Esophagus squamous epithelium (tissue), 5 donors: Measurements from ENCODE around the gene OPCML. TPM values are rescaled to one million over a fixed set of nuclear protein-coding genes. Genes with fewer than 3 reads are reported as not detected.

Experiments used
- DNase-seq: peaks from one replicate; lab custom pipeline; 2025; lab: John Stamatoyannopoulos, UW
- H3K27ac ChIP-seq, 4 donors: fragments of 200-600 bp; sonication (generic); one replicate each; pipeline ENCODE4 v1.5.1; 2016 to 2019; ENCODE audit warnings: mild to moderate bottlenecking in 1 of 4
- H3K27me3 ChIP-seq, 4 donors: fragments of 200-600 bp; sonication (generic); 1 replicate in 3 of 4; 2 replicates in 1 of 4; pipeline versions ENCODE4 v1.5.1 to v1.6.0; 2017 to 2021; ENCODE audit warnings: antibody characterized with exemption in 1 of 4
- H3K36me3 ChIP-seq, 3 donors: fragments of 200-600 bp; sonication (generic); one replicate each; pipeline ENCODE4 v1.5.1; 2016 to 2019
- H3K4me1 ChIP-seq, 3 donors: fragments of 200-600 bp; sonication (generic); one replicate each; pipeline ENCODE4 v1.5.1; 2017 to 2019
- H3K4me3 ChIP-seq, 4 donors: fragments of 200-600 bp; sonication (generic); 1 replicate in 3 of 4; 2 replicates in 1 of 4; pipeline ENCODE4 v1.5.1; 2016 to 2019; ENCODE audit warnings: mild to moderate bottlenecking in 2 of 4, moderate library complexity in 1 of 4
- H3K9me3 ChIP-seq, 3 donors: fragments of 200-600 bp; sonication (generic); one replicate each; pipeline ENCODE4 v1.5.1; 2016 to 2019
- CTCF ChIP-seq, 6 experiments: fragments of 450-650 bp in 4 of 6; fragments of 200-600 bp in 2 of 6; sonication (generic) in 2 of 6; IDR thresholded peaks; one replicate each; pipeline ENCODE4 v1.5.1; 2016 to 2019; ENCODE audit warnings: antibody characterized with exemption in 6 of 6, mild to moderate bottlenecking in 4 of 6, moderate library complexity in 4 of 6
- POLR2A ChIP-seq, 4 donors: fragments of 450-650 bp; IDR thresholded peaks; one replicate each; pipeline ENCODE4 v1.6.1; 2017; ENCODE audit warnings: antibody characterized with exemption in 4 of 4, mild to moderate bottlenecking in 4 of 4, moderate library complexity in 3 of 4
- WGBS, 2 donors: methylation state at CpG; one replicate each; pipeline ENCODE4 v1.1.5; 2018; 5-methylcytosine and 5-hydroxymethylcytosine counted together
- intact Hi-C: fragments of 100-400 bp; cut with DNase I; formaldehyde crosslinking; loops from one replicate; pipeline ENCODE4 v1.15.0; 2022
- total RNA-seq, 4 donors: library from RNA; depleted of rRNA; stranded (reverse); fragments of >200 nt; gene quantifications; one replicate each; pipeline ENCODE4 v1.1.0, GENCODE V29; 2016
- donor health status: DM: yes; HTN: yes; CAD: no.

OPCML gene
- total RNA-seq, 4 donors from 2014 or later: under 0.01 TPM; not detected in 3

GRCh38 chr11:133306019-133306418 lies 226.3 kb downstream of the OPCML start:
- Histone ChIP-seq H3K4me1 (no peaks in the 10 kb centered on the region), H3K36me3 (no peaks in the 10 kb centered on the region), H3K4me3 (no peak overlapping the region), H3K27me3 (no peaks in the 10 kb centered on the region), H3K27ac (no peak overlapping the region), H3K9me3 (no peaks in the 10 kb centered on the region)
- no peak for DNase-seq
- intact Hi-C loops: no loop called here
- no peak for TF ChIP-seq POLR2A (IDR thresholded peaks at IDR 0.05)
- no peak for TF ChIP-seq CTCF (IDR thresholded peaks at IDR 0.05)
- 13 to 17% methylated on average over 2 of the region's 2 CpGs for WGBS, 2 donors

DNA sequence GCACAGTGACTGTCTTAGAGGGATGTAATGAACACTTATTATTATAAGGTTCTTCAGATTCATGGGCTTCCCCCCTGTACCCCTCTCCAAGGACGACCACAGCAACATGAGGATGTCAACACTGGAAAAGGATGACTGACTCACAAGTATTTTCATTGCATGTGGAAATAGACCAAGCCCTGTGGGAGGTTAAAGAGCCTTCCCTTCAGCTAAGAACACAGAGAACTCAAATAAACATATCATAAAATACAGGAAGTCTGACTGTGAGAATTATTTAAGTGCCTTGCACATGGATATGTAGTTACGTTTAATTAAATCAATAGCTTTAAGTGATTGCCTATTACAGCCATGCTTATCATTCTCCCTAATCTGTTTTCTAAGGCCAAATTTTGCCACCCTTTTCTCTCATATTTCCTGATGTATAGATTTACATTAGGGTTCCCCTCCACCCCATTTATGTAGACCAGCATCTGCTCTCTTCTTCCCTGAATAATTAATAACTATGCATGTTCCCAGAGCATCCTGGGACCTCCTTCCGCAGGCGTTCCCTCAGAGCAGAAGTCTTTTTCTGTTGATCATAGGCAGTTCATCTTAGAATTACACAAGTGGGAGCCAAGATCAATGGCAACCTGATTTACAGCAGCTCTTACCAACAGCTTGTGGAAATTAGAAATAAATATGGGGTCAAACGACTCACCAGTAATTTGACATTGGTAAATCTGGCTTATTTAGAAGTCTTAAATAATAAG lies 226.9 kb downstream of the OPCML start:
- intact Hi-C loops: no loop called here
- Histone ChIP-seq H3K4me1 (no peaks in the 10 kb centered on the region), H3K36me3 (no peaks in the 10 kb centered on the region), H3K4me3 (no peak overlapping the region), H3K9me3 (no peaks in the 10 kb centered on the region), H3K27me3 (no peaks in the 10 kb centered on the region), H3K27ac (no peak overlapping the region)
- DNase-seq: no peak
- TF ChIP-seq POLR2A (IDR thresholded peaks at IDR 0.05) (no peak), CTCF (IDR thresholded peaks at IDR 0.05) (no peak)
- 61 to 66% methylated on average over 5 of the region's 5 CpGs for WGBS, 2 donors

- no peaks in the 10 kb centered on the region for H3K36me3 ChIP-seq
- WGBS, 2 donors: 85 to 90% methylated on average over 5 of the region's 5 CpGs
- TF ChIP-seq CTCF (IDR thresholded peaks at IDR 0.05) (no peak), POLR2A (IDR thresholded peaks at IDR 0.05) (no peak)
- H3K4me1 ChIP-seq: no peaks in the 10 kb centered on the region
- DNase-seq: no peak
- no peaks in the 10 kb centered on the region for H3K27me3 ChIP-seq
- H3K9me3 ChIP-seq: no peaks in the 10 kb centered on the region
- intact Hi-C loops: no loop called here
- H3K27ac ChIP-seq: no peak overlapping the region
- no peak overlapping the region for H3K4me3 ChIP-seq
Measured at GRCh38 chr11:133303262-133303661, 229.0 kb downstream of the OPCML start.

DNA sequence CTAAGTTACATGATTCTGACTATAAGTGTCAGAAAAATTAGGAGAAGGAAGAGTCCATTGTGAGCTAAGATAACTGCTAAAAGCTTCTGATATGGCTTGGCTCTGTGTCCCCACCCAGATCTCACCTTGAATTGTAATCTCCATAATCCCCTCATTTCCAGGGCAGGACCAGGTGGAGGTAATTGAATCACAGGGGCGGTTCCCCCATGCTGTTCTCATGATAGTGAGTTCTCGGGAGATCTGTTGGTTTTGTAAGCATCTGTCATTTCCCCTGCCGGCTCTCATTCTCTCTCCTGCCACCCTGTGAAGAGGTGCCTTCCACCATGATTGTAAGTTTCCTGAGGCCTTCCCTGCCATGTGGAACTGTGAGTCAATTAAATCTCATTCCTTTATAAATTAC lies 230.2 kb downstream of the OPCML start:
- WGBS, 2 donors: 40 to 57% methylated on average over 3 of the region's 3 CpGs
- Histone ChIP-seq H3K9me3 (no peaks in the 10 kb centered on the region), H3K4me3 (no peak overlapping the region), H3K27ac (no peak overlapping the region), H3K27me3 (no peaks in the 10 kb centered on the region), H3K4me1 (no peaks in the 10 kb centered on the region), H3K36me3 (no peaks in the 10 kb centered on the region)
- no peak for TF ChIP-seq POLR2A (IDR thresholded peaks at IDR 0.05)
- TF ChIP-seq CTCF (IDR thresholded peaks at IDR 0.05): no peak
- intact Hi-C loops: no loop called here
- no peak for DNase-seq

DNA sequence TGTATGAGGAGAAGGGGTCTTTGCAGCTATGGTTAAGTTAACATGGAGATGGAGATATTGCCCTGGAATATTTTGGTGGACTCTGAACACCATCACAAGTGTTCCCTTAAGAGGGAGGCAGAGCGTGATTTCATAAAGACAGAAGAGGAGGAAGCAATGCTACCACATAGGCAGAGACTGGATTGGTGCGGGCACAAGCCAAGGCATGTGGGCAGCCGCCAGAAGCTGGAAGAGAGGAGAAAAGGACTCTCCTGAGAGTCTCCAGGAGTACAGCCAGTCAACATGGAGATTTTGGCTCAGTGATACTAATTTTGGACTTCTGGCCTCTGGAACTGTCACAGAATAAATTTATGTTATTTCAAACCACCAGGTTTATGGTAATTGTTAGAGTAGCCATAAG lies 231.6 kb downstream of the OPCML start:
- no peak overlapping the region for H3K4me3 ChIP-seq
- no peaks in the 10 kb centered on the region for H3K9me3 ChIP-seq
- H3K27me3 ChIP-seq: no peaks in the 10 kb centered on the region
- intact Hi-C loops: no loop called here
- no peak for TF ChIP-seq POLR2A (IDR thresholded peaks at IDR 0.05)
- no peaks in the 10 kb centered on the region for H3K36me3 ChIP-seq
- DNase-seq: no peak
- no peak overlapping the region for H3K27ac ChIP-seq
- WGBS, 2 donors: 77 to 89% methylated on average over 3 of the region's 3 CpGs
- H3K4me1 ChIP-seq: no peaks in the 10 kb centered on the region
